ENCODE measurements around the gene MAGI2.

GRCh38 chr7:78218876-78219275 lies 1234.6 kb downstream of the MAGI2 start:
- no peak for TF ChIP-seq POLR2A (IDR thresholded peaks at IDR 0.05; ENCODE audit: low read depth, low read length)
- no peak for TF ChIP-seq TAF1 (IDR thresholded peaks at IDR 0.05; ENCODE audit: low read depth, low read length)
- TF ChIP-seq POLR2AphosphoS5 (IDR thresholded peaks at IDR 0.05; ENCODE audit: low read depth, low read length), result no peak

All from GM12891 (cell line).